Measurements from ENCODE around the gene SYT3.

The SYT3 gene

GRCh38 chr19:50648659-50649058 is 9.0 kb upstream of the SYT3 start:
- Histone ChIP-seq H3K79me2 (no peaks in the 10 kb centered on the region), H3K27ac (no peak overlapping the region), H3K9ac (no peak overlapping the region), H2AFZ (no peak overlapping the region), H3K27me3 (ENCODE audit: control insufficient read depth, insufficient read depth, low read length) (no peaks in the 10 kb centered on the region), H3K4me1 (no peaks in the 10 kb centered on the region), H3K4me2 (ENCODE audit: low read length) (no peak overlapping the region), H3K4me3 (ENCODE audit: low read depth, low read length) (no peak overlapping the region), H3K36me3 (ENCODE audit: control insufficient read depth, insufficient read depth, low read length) (no peaks in the 10 kb centered on the region), H3K9me3 (ENCODE audit: control insufficient read depth, low read length) (no peaks in the 10 kb centered on the region)
- TF ChIP-seq, protein P1, sequence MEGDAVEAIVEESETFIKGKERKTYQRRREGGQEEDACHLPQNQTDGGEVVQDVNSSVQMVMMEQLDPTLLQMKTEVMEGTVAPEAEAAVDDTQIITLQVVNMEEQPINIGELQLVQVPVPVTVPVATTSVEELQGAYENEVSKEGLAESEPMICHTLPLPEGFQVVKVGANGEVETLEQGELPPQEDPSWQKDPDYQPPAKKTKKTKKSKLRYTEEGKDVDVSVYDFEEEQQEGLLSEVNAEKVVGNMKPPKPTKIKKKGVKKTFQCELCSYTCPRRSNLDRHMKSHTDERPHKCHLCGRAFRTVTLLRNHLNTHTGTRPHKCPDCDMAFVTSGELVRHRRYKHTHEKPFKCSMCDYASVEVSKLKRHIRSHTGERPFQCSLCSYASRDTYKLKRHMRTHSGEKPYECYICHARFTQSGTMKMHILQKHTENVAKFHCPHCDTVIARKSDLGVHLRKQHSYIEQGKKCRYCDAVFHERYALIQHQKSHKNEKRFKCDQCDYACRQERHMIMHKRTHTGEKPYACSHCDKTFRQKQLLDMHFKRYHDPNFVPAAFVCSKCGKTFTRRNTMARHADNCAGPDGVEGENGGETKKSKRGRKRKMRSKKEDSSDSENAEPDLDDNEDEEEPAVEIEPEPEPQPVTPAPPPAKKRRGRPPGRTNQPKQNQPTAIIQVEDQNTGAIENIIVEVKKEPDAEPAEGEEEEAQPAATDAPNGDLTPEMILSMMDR (IDR thresholded peaks at IDR 0.05), result no peak

DNA sequence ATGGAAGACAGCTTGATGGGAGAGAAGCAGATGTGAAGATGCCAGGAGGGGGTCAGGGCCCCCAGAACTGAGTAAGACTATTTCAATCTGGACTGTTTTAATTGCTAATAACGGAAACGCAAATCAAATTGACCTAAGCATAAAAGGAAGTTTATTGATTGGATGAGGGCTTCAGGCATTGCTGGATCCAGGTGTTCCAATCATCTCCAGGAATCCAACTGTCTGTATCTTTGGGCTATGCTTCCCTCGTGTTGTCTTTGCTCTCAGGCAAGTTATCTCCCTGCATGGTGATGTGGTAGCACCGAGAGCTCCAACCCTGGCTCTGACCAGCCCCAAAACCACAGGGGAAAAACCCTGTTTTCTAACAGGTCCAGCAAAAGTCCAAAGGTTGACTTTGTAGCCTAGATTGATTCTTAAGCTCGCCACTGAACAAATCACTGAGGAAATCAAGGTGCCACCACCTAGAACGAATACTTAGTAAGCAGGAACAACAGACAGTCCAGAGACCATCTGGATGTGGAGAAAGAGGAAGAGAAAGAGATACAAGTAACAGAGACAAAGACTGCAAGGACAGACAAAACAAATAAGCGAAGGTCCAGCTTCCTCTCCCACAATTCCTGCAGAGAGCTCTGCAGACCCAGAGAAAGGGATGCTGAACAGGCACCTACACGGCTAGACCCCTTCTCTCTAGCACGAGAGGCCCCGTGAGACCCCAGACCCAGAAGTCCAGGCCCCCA is 8.4 kb upstream of the SYT3 start:
- H3K9ac ChIP-seq, result no peak overlapping the region
- H3K4me3 ChIP-seq (ENCODE audit: low read depth, low read length), result no peak overlapping the region
- TF ChIP-seq, protein P1 (IDR thresholded peaks at IDR 0.05), result no peak

DNA sequence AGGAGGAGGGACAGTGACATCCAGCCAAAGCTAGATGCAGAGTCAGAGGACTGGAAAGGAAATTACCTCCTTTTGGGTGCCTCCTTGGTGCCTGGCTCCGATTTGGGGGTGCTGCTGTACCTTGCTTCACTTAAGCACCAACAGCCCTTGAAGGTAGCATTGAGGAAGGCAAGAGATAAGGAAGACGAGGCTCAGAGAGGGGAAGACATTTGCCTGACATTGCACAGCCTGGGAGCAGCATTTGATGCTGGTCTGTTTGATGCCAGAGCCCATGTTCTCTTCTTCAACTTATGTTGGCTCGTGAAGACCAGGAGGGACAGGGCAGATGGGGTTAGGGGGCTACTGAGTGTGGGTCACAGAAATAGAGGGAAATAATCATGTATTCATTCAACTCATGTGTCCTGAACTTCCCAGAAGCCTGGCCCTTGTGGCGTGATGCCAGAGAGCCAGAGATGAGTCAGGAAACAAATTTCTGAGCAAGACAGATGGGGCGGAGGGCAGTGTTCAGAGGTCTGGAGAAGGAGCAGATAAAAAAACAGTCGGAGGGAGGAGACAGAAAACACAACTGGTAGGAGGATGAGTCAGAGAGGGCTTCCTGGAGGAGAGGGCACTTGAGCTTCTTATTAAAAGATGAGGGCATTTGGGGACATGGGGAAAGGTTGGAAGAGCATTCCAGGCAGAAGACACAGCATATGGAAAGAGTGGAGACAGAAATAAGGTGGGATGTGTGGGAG is 6.6 kb upstream of the SYT3 start:
- Histone ChIP-seq H3K4me3 (ENCODE audit: low read depth, low read length) (no peak overlapping the region), H3K9ac (no peak overlapping the region), H2AFZ (no peak overlapping the region), H3K27ac (no peak overlapping the region), H3K27me3 (ENCODE audit: control insufficient read depth, insufficient read depth, low read length) (no peaks in the 10 kb centered on the region), H3K79me2 (no peaks in the 10 kb centered on the region), H3K4me1 (no peaks in the 10 kb centered on the region), H3K36me3 (ENCODE audit: control insufficient read depth, insufficient read depth, low read length) (no peaks in the 10 kb centered on the region), H3K9me3 (ENCODE audit: control insufficient read depth, low read length) (no peaks in the 10 kb centered on the region), H3K4me2 (ENCODE audit: low read length) (no peak overlapping the region)
- TF ChIP-seq, protein P1 (IDR thresholded peaks at IDR 0.05), result no peak

More for the DNA sequence above, 8.4 kb upstream of the SYT3 start:
- Histone ChIP-seq H3K9me3 (ENCODE audit: control insufficient read depth, low read length) (no peaks in the 10 kb centered on the region), H3K36me3 (ENCODE audit: control insufficient read depth, insufficient read depth, low read length) (no peaks in the 10 kb centered on the region), H3K79me2 (no peaks in the 10 kb centered on the region), H3K27ac (no peak overlapping the region), H3K27me3 (ENCODE audit: control insufficient read depth, insufficient read depth, low read length) (no peaks in the 10 kb centered on the region), H3K4me2 (ENCODE audit: low read length) (no peak overlapping the region), H3K4me1 (no peaks in the 10 kb centered on the region), H2AFZ (no peak overlapping the region)

DNA sequence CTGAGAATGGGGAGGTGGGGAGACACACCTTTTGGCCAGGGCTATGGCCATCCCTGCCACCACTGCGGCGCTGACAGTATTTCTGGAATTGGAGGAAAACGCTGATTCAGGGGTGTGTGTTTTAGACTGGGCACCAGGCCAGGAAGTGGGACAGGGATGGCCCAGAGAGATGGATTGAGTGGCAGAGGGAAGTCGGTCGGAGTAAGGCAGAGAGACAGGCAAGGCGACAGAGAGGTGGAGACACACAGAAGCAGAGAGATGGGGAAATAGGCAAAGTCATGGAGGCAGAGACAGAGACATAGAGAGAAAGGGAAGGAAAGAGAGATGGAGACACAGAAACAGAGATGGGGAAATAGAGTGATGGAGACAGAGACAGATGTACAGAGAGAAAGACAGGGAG is 5.4 kb upstream of the SYT3 start:
- no peaks in the 10 kb centered on the region for H3K36me3 ChIP-seq (ENCODE audit: control insufficient read depth, insufficient read depth, low read length)
- no peaks in the 10 kb centered on the region for H3K27me3 ChIP-seq (ENCODE audit: control insufficient read depth, insufficient read depth, low read length)
- H3K27ac ChIP-seq, result no peak overlapping the region
- no peak overlapping the region for H3K4me2 ChIP-seq (ENCODE audit: low read length)
- H3K4me1 ChIP-seq, result no peaks in the 10 kb centered on the region
- H3K79me2 ChIP-seq, result no peaks in the 10 kb centered on the region
- H2AFZ ChIP-seq, result no peak overlapping the region
- H3K4me3 ChIP-seq (ENCODE audit: low read depth, low read length), result no peak overlapping the region
- TF ChIP-seq, protein P1 (IDR thresholded peaks at IDR 0.05), result no peak
- no peak overlapping the region for H3K9ac ChIP-seq
- no peaks in the 10 kb centered on the region for H3K9me3 ChIP-seq (ENCODE audit: control insufficient read depth, low read length)
